SU-DHL-6 (cell line): ENCODE data around the gene KIR3DL2.
"Not testable (repeated sequence)": the region's sequence is repeated elsewhere in the genome, so short reads cannot be mapped to it uniquely, and the experiment has no call there.

Experiments
- H2AFZ ChIP-seq: fragments of 200-600 bp; sonication (generic); 2 replicates; pipeline ENCODE4 v1.6.1; 2014; ENCODE audit warnings: low read depth, mild to moderate bottlenecking, moderate library complexity, mixed read lengths, antibody characterized with exemption, low read length; ENCODE audit not compliant: severe bottlenecking
- H3F3A ChIP-seq: fragments of 200-600 bp; shearing (Covaris generic); 2 replicates; pipeline ENCODE4 v1.6.0; 2016; ENCODE audit warnings: antibody characterized with exemption, mild to moderate bottlenecking; ENCODE audit not compliant: insufficient read depth
- H3K27ac ChIP-seq: fragments of 200-600 bp; sonication (generic); 2 replicates; pipeline ENCODE4 v1.5.1; 2016; ENCODE audit warnings: low read depth, mild to moderate bottlenecking, low read length, moderate library complexity, mixed read lengths
- H3K27me3 ChIP-seq: fragments of 200-600 bp; sonication (generic), shearing (Covaris generic); 2 replicates; pipeline ENCODE4 v1.6.0; 2014; ENCODE audit warnings: mild to moderate bottlenecking, low read length
- H3K36me3 ChIP-seq: fragments of 200-600 bp; sonication (generic); 2 replicates; pipeline ENCODE4 v1.6.1; 2014; ENCODE audit warnings: mild to moderate bottlenecking, low read length, mixed read lengths
- H3K4me2 ChIP-seq: fragments of 300-600, 200-600 bp; shearing (Covaris generic), sonication (generic); 2 replicates; pipeline ENCODE4 v1.6.0; 2014; ENCODE audit warnings: low read length, low read depth, mild to moderate bottlenecking; ENCODE audit not compliant: poor library complexity, severe bottlenecking
- H3K4me3 ChIP-seq: fragments of 200-600 bp; sonication (generic); 2 replicates; pipeline ENCODE4 v1.5.1; 2014; ENCODE audit warnings: antibody characterized with exemption, low read length, mild to moderate bottlenecking, mixed read lengths; ENCODE audit not compliant: insufficient read depth, poor library complexity, severe bottlenecking
- H3K79me2 ChIP-seq: fragments of 200-600 bp; sonication (generic); 2 replicates; pipeline ENCODE4 v1.6.1; 2014; ENCODE audit warnings: mild to moderate bottlenecking, low read length, moderate library complexity; ENCODE audit not compliant: insufficient read depth
- H3K9ac ChIP-seq: fragments of 200-600 bp; sonication (generic); 2 replicates; pipeline ENCODE4 v1.7.0; 2014; ENCODE audit warnings: mild to moderate bottlenecking, low read length
- H3K9me2 ChIP-seq: fragments of 200-600 bp; sonication (generic); replicated peaks from 2 replicates; pipeline ENCODE4 v1.6.1; 2014; ENCODE audit warnings: low read length; ENCODE audit not compliant: insufficient read depth
- H3K9me3 ChIP-seq: fragments of 200-600 bp; sonication (generic); 2 replicates; pipeline ENCODE4 v1.6.1; 2014; ENCODE audit warnings: low read length, mixed read lengths; ENCODE audit not compliant: insufficient read depth
- H4K20me1 ChIP-seq: fragments of 200-600 bp; sonication (generic); 2 replicates; pipeline ENCODE4 v1.6.1; 2014; ENCODE audit warnings: low read depth, mild to moderate bottlenecking, antibody characterized with exemption, low read length, moderate library complexity, mixed read lengths
- CTCF ChIP-seq: fragments of 200-600 bp; sonication (generic); IDR thresholded peaks from one replicate; pipeline ENCODE4 v1.5.1; 2017; ENCODE audit warnings: antibody characterized with exemption, mild to moderate bottlenecking, low read length, moderate library complexity; ENCODE audit not compliant: insufficient read depth, poor library complexity, severe bottlenecking
- EZH2phosphoT487 ChIP-seq: fragments of 200-600 bp; sonication (generic), shearing (Covaris generic); conservative IDR thresholded peaks from 2 replicates; pipeline ENCODE4 v1.6.1; 2018; ENCODE audit warnings: mild to moderate bottlenecking, antibody characterized with exemption, low read length, moderate library complexity, mixed read lengths

Gene KIR3DL2

GRCh38 chr19:54903303-54903702 is 53.1 kb downstream of the KIR3DL2 start:
- Histone ChIP-seq H3K9me3 (no peaks in the 10 kb centered on the region), H2AFZ (no peak overlapping the region), H3K27ac (no peak overlapping the region), H3K36me3 (no peaks in the 10 kb centered on the region), H3K79me2 (no peaks in the 10 kb centered on the region), H4K20me1 (no peaks in the 10 kb centered on the region), H3K9ac (no peak overlapping the region), H3K4me2 (no peak overlapping the region), H3K9me2 (no peaks in the 10 kb centered on the region), H3F3A (no peaks in the 10 kb centered on the region), H3K27me3 (no peaks in the 10 kb centered on the region), H3K4me3 (no peak overlapping the region)
- TF ChIP-seq EZH2phosphoT487 (no peak), CTCF (no peak)

- H3K4me3 ChIP-seq, H3K9me2 ChIP-seq, H3F3A ChIP-seq, H3K9ac ChIP-seq, H4K20me1 ChIP-seq, H3K27me3 ChIP-seq, H2AFZ ChIP-seq, H3K36me3 ChIP-seq, H3K4me2 ChIP-seq, H3K27ac ChIP-seq, H3K79me2 ChIP-seq, H3K9me3 ChIP-seq: not testable (repeated sequence)
These were observed 54.0 kb downstream of the KIR3DL2 start for GRCh38 chr19:54904261-54904660.

GRCh38 chr19:54905421-54905802 is 55.2 kb downstream of the KIR3DL2 start:
- H3K9ac ChIP-seq: no peak overlapping the region

More at GRCh38 chr19:54905421-54905802, 55.2 kb downstream of the KIR3DL2 start:
- H3K79me2 ChIP-seq: no peaks in the 10 kb centered on the region
- H3K9me2 ChIP-seq: no peaks in the 10 kb centered on the region
- TF ChIP-seq CTCF: no peak
- TF ChIP-seq EZH2phosphoT487: no peak
- H3K9me3 ChIP-seq: no peaks in the 10 kb centered on the region
- H2AFZ ChIP-seq: no peak overlapping the region
- no peaks in the 10 kb centered on the region for H3K27me3 ChIP-seq
- H3K4me3 ChIP-seq: no peak overlapping the region
- no peak overlapping the region for H3K4me2 ChIP-seq
- H4K20me1 ChIP-seq: no peaks in the 10 kb centered on the region
- no peaks in the 10 kb centered on the region for H3K36me3 ChIP-seq
- H3K27ac ChIP-seq: no peak overlapping the region
- H3F3A ChIP-seq: no peaks in the 10 kb centered on the region
